ENCODE results near the gene HNRNPA0.
A peak's percentile ranks its signal among the peaks of the same experiment; 100 is the strongest.

The HNRNPA0 gene

DNA sequence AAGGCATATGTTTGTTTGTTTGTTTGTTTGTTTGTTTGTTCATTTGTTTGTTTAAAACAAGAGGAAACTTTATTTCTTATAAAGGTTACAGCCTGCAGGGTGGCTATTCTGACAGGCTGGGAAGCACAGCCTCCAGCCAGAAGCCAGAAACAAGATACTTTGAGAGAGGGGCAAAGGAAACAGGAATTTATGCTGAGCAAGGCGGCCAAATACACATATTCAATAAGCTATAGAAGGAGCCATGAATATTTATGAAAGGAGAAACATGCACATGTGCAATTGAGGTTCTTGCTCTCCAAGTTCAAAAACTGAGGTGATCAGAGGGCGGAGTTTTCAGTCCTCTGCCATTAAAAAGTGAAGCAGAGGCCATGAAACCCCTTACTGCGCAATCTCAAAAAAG is 37.8 kb downstream of the HNRNPA0 start:
- DNase-seq, result no peak

DNA sequence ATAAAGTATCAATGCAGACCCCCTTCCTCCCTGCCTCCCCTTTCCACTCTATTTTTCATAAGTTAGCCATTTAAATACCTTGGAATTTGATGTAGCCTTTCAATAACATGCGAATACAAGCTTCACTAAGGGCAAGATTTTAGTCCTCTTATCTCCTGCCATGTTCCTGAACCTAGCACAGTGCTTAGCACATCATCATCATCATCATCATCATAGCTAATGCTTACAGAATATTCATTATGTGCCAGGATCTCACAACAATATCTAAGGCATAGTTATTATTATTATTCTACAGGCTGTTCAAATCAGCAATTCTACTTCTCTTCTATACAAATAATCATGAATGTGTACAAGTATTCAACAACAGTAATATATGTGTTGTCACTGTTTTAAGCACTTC is 38.7 kb downstream of the HNRNPA0 start:
- DNase-seq, result no peak

DNA sequence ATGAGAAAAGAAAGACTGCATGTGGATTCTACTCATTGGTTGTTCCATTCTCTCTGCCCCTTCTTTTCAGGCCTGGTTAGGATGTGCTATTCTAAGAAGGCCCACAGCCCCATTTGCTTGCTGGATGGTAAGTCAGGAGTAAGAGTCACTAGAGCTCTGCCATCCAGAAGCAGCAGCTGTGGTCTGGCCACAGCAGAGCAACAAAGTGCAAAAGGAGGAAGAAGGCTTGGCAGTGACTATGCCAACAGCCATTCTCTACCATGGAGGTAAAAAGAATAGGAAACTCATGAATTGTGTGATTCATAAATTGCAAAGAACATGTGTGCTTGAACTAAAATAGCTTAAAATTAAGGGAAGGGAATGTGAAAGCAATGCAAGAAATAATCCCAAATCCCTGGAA is 39.2 kb downstream of the HNRNPA0 start:
- no peak for DNase-seq

DNA sequence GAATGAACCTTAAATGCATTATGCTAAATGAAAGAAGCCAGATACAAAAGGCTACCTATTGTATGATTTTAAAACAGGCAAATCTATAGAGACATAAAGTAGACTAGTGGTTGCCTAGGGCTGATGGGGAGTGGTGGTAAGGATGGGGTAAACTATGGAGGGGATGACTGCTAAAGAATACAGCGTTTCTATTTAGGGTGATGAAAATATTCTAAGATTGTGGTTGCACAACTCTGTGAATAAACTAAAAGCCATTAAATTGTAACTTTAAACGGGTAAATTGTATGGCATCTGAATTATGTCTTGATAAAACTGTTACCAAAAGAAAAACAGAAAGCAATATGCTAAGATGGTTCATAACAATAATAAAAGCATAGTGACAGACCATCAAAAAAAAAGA is 39.7 kb downstream of the HNRNPA0 start:
- DNase-seq, result no peak

DNA sequence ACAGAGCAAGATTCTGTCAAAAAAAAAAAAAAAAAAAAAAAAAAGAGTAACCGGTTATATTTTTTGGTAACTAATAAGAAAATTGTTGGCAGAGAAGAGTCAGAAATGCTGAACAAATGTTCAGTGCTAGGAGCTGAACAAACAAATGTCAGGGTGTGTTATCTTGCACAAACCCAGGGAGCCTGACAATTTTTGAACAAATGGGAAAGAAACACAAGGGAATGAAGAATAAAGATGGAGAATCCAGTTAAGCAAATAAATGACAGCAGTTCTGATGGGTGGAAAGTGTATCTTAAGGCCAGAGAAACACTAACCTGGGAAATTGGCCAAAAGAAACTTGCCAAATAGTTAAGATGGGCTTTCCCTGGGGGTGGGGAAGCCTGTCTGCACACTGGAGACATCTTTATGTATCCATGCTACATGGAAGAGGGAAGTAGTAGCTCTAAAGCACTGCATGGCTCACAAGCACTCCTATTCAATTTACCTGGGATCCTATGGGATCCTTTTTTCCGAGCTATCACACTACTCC is 42.0 kb downstream of the HNRNPA0 start:
- no peak for DNase-seq

DNA sequence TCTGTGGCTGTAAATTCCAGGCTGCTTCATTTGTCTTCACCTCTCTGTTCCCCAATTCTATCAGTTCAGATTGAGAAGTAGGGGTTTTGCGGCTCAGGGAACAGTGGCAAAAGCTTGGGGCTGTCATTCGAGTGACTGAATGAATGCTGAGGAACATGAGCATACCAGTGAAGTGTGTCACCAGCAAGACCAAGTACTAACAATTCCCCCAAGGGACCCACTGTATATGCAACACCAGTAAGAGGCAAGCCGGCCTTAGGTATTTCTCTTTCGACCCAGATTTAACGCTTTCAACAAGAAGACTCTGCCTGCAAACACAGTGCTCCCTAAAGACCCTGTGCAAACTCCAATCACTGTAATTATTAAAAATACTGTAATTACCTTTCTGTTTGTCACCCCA is 44.1 kb downstream of the HNRNPA0 start:
- DNase-seq, result no peak

DNA sequence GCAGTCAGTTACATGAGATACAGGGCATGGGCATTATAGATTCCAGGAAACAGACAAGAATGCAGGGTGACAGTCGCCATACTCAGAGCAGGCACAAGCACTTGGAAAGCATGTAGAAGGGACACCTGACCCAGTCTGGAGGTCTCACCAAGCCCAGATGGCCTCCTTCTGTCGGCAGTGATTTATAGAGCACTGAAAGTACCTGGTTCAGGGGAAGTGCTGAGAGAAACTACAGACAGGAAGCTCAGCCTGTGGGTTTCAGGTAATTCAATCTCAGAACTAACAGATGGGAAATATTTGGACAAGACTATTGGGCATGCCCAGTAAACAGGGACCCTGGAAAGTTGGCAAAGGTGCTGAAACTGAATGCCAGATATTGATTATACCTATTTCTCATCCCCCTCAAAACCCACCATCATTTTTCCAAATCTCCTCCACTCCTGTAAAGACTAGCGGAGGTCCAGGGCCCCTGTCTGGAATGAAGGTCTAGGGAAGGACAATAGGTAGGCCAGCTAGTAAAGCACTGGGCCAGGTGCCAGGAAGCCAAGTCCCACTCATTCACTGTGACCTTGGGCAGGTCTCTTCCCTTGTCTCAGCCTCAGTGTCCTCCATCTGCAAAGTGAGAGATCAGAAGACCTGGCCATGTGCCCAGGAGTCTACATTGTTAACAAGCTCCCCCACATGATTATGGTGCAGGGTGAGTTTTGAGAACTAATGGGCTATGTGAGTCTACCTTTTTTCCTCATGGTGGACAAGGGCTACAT is 45.2 kb downstream of the HNRNPA0 start:
- no peak for DNase-seq

DNA sequence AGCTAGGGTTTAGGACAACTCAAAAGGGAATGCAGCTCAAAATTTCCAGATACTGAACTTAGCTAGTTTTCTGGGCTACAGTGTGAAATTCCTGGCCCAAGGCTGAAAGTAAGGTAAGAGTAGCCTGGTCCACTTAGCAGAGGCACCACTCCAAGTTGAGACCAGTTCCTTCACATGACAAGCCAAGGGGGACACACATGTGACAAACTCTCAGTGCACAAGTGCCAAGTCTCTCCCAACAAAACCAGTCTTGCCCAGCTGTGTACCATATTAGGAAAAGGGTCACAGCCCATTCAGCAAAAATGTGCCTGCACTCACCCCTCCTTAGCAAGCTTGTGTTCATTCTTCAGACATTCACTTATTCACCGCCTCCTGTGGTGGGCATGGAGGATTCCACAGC is 46.1 kb downstream of the HNRNPA0 start:
- no peak for DNase-seq

DNA sequence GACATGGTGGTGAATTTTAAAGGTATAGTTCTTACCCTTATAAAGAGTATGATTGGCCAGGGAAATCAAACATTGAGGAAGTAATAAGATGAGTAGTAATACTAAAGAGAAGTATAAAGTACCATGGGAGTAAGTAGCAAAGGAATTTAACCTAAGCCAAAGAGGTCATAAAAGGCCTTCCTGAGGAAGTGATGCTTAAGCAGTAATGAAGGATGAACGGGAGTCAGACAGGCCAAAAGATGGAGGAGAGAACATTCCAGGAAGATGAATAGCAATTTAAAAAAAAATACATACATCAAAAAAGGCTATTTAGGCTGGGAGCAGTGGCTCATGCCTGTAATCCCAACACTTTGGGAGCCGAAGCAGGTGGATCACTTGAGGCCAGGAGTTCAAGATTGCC is 47.3 kb downstream of the HNRNPA0 start:
- DNase-seq, result no peak

DNA sequence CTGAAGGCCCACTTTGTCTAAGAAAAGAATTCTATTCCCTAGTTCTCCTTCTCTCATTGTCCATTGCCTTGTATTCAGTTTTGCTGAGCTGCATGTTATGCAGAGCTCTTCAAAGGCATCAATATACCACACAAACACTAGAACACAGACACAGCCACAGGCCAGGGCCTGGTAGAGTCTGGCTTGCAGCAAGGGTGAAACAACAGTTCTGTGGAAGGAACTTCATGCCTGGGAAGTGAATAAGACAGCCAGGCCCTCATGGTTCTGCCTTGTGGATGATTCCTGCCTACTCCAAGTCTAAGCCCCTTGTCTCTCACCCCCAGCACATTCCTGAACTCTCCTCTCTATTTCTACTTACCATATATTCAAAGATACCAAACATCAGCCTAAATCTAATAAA is 49.1 kb downstream of the HNRNPA0 start:
- no peak for DNase-seq

DNA sequence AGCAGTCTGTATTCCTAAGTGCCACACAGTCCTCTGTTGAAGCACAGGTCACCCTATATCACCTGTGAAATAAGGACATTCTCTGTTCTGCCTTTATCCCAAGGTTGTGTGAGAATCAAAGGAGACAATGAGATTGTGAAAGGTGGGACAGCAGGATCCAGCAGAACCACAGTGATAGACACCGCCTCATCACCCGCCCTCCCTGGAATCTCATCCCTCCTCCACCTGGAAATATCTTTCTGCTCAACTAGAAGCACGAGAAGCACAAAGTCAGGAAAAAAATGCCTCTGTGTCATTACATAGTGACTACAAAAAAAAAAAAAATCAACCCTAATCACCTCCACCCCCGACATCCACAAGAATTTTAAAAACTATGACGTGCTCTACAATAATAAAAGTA is 50.6 kb downstream of the HNRNPA0 start:
- DNase-seq, result no peak

DNA sequence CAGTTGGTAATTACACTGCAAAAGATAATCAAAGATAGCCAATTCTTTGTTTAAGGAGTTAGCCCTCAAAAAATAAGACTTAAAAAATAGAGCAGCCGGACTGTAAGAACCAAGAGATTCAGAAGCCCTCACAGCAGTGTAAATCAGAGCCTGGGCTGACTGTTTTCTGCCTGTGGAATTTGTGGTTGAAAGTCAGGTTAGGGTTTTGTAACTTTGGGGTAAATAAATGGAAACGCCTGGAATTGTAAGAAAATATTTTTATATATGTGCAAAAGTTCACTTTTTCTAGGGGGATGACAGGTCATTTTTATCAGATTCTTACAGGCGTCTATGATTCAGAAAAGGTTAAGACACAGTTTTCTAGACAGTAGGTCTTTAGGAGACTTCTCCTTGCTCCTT is 53.9 kb downstream of the HNRNPA0 start:
- no peak for DNase-seq

DNA sequence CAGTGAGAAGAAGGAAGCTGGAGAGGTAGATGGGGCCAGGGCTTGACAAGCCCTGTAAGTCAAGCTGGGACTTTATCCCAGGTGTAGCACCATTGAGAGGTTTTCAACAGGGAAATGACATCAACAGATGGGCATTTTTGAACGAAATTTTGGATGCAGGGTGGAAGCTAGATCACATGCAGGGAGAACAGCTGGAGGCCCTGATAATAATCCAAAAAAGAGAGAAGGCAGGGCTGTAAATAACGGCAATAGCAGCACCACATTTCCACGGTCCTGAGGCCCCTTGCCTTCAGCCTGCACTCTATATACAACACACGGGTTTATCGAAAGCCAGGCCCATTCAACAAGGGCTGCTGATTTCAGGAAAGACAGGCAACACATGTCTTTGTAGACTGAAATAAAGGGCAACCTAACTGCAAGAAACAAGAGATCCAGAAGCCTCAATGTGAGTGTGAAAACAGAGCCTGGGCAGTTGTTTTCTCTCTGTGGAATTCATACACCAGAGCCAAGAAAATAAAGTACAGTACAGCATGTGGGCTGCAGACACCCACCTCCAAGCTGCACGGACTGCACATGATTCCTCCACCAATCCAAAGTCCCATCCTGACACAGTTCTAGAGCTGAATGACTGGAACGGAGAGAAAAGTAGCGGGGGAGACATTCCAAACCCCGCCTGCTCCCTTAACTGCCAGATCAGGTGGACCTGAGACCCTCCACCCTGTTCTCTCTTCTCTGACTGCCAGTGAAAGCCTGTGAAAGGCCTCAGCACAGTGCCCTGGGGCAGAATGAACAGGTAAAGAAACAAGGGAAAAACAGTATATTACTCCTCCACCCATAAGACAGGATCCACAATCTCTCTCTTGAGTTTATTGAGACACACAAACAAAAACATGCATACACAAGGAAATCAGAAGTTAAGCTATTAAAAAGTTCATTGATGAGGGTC is 54.6 kb downstream of the HNRNPA0 start:
- no peak for DNase-seq

DNA sequence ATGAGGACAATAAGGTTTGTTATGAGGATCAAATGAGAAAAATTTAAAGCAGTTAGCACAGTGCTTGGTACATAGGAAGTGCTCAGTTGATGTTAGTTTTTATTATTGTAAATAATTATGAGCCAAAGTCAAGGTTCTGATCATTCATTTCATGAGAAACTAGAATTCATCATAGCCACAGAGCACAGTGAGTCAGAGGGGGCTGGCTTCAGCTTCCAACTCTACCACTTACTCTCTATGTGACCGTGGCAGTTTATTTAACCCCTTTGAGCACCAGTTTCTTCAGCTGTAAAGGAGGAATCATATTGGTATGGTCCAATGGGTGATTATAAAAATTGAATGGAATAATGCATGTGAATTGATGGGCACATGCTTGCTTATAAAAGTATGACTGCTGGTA is 57.7 kb downstream of the HNRNPA0 start:
- peak; percentile 52 for DNase-seq

DNA sequence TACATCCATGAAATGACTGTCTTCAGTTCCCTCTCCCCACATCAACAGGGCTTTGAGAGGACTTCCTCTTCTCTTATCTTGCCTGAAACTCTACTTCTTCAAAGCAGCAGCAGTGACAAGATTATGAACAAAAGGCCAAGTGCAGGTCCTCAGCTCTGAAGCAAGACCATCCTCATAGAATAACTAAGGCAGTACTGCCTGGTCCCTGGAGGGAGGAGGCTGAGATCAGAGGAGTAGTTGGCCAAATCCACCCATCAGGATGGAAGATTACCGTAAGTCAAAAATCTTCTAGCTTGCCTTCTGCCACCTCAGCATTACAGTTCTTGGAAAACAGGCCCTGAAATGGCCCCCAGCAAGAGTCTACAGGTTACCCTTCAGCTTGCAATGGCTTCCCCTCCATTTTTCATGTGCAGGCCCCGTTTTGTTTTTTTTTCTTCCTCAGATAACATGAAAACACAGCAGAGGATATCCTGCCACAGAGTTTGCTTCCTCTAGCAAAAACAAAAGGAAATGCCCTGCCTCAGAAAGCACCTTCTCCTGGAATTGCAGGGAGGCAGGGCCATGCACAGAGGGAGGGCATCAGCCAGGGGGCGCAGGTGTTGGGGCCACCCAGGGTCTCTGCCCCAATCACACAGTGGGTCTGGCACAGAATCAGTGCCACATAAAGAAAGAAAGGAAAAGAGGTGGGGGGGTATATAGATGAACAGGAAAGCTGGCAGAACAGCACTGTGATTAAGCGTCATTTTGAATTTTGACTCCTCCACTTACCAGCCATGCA is 58.3 kb downstream of the HNRNPA0 start:
- DNase-seq, result peak; percentile 31

All from stimulated activated CD8-positive, alpha-beta memory T cell treated with anti-CD3 and anti-CD28 coated beads, Interleukin-4, amount 100 ng/mL, for 48 hours (primary cell).